Fibroblast of lung (primary cell): ENCODE measurements around the gene OR11A1. TPM values are rescaled to one million over a fixed set of nuclear protein-coding genes. Genes with fewer than 3 reads are reported as not detected.

Experiments used
- DNase-seq, 2 donors: peaks; one replicate each; pipeline versions ENCODE4 v3.0.0 to v3.0.0-alpha.2; 2010; ENCODE audit warnings: low read depth in 2 of 2
- H2AFZ ChIP-seq: 2 replicates; pipeline ENCODE4 v1.5.1; 2012; ENCODE audit warnings: low read length, control low read depth, inconsistent platforms
- H3K27ac ChIP-seq: 2 replicates; pipeline ENCODE4 v1.5.1; 2011; ENCODE audit warnings: low read length, control low read depth; ENCODE audit not compliant: insufficient read depth
- H3K27me3 ChIP-seq: 2 replicates; pipeline ENCODE4 v1.5.1; 2011; ENCODE audit warnings: mild to moderate bottlenecking, low read length; ENCODE audit not compliant: control insufficient read depth, insufficient read depth
- H3K36me3 ChIP-seq: 2 replicates; pipeline ENCODE4 v1.5.1; 2011; ENCODE audit warnings: low read length; ENCODE audit not compliant: control insufficient read depth, insufficient read depth
- H3K4me1 ChIP-seq: 2 replicates; pipeline ENCODE4 v1.5.1; 2011; ENCODE audit warnings: low read length; ENCODE audit not compliant: control insufficient read depth, insufficient read depth; ENCODE audit errors: extremely low read depth
- H3K4me2 ChIP-seq: 2 replicates; pipeline ENCODE4 v1.5.1; 2011; ENCODE audit warnings: low read length, control low read depth; ENCODE audit not compliant: insufficient read depth; ENCODE audit errors: extremely low read depth
- H3K4me3 ChIP-seq, 4 experiments: fragments of 200-600 bp in 1 of 4; sonication (generic) in 1 of 4; replicated peaks in 1 of 4; 2 replicates each; pipeline ENCODE4 v1.5.1; 2011 to 2016; ENCODE audit warnings: low read length in 4 of 4, low read depth in 3 of 4, mild to moderate bottlenecking in 3 of 4, control low read depth in 2 of 4, inconsistent platforms in 1 of 4, mixed read lengths in 1 of 4; ENCODE audit not compliant: insufficient read depth in 1 of 4; ENCODE audit errors: control extremely low read depth in 1 of 4
- H3K79me2 ChIP-seq: 2 replicates; pipeline ENCODE4 v1.5.1; 2012; ENCODE audit warnings: mild to moderate bottlenecking, low read length, inconsistent platforms; ENCODE audit not compliant: control insufficient read depth, insufficient read depth
- H3K9ac ChIP-seq: 2 replicates; pipeline ENCODE4 v1.5.1; 2011; ENCODE audit warnings: mild to moderate bottlenecking, low read length, control low read depth; ENCODE audit not compliant: insufficient read depth
- H3K9me3 ChIP-seq: 2 replicates; pipeline ENCODE4 v1.5.1; 2012; ENCODE audit warnings: low read depth, low read length; ENCODE audit not compliant: control insufficient read depth, insufficient read depth
- H4K20me1 ChIP-seq: 2 replicates; pipeline ENCODE4 v1.5.1; 2011; ENCODE audit warnings: low read length; ENCODE audit not compliant: control insufficient read depth, insufficient read depth; ENCODE audit errors: extremely low read depth
- EZH2 ChIP-seq: IDR thresholded peaks from 2 replicates; pipeline ENCODE4 v1.5.1; 2012; ENCODE audit warnings: low read length, control low read depth, mild to moderate bottlenecking; ENCODE audit errors: missing control alignments
- polyA plus RNA-seq, 2 donors: library from polyadenylated mRNA; depleted of rRNA in 1 of 2; stranded (reverse) in 1 of 2; unstranded in 1 of 2; fragments of >200 nt; gene quantifications; 2 replicates each; pipeline ENCODE4 v1.2.1, GENCODE V29; 2011 to 2012; ENCODE audit warnings: missing spikeins in 1 of 2
- total RNA-seq: library from RNA; depleted of rRNA; stranded (reverse); fragments of >200 nt; gene quantifications from 2 replicates; pipeline ENCODE4 v1.2.1, GENCODE V29; 2014
- TF ChIP-seq, protein P1 (sequence below), 2 donors: IDR thresholded peaks in 1 of 2; conservative IDR thresholded peaks in 1 of 2; 1 replicate in 1 of 2; 2 replicates in 1 of 2; pipeline ENCODE4 v1.5.1; 2011 to 2012; ENCODE audit warnings: low read length in 2 of 2, control low read depth in 1 of 2, inconsistent platforms in 1 of 2, low read depth in 1 of 2, mild to moderate bottlenecking in 1 of 2

Gene OR11A1
- total and polyA plus RNA-seq, 2 donors (not counting 1 experiment from before 2014, with no cell fraction given) = not detected

DNA sequence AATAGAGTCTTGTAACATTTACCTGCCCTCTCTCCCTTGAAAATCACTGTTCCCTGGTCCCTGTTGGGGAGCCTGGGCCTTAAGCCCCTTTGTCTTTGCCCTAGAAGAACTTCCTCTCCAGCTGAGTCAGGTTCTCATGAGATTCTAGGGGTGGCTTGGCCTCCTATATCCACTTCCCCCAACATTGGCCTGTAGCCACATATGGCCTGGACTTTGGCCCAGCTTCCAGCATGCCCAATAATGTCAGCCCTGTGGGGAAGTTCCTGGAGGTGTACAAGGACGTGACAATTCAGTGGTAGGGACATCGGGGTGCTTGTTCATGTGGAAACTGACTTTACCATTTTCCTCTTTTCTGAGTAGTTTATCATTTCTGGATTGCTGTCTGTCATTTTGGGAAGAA lies 48.1 kb upstream of the OR11A1 start:
- Histone ChIP-seq H3K79me2 (no peaks in the 10 kb centered on the region), H3K4me1 (no peaks in the 10 kb centered on the region), H4K20me1 (no peaks in the 10 kb centered on the region), H3K4me3 (no peak overlapping the region), H3K4me2 (no peak overlapping the region), H3K27ac (no peak overlapping the region), H3K36me3 (no peaks in the 10 kb centered on the region), H3K9ac (no peak overlapping the region), H3K9me3 (no peaks in the 10 kb centered on the region), H2AFZ (no peak overlapping the region), H3K27me3 (no peaks in the 10 kb centered on the region)
- DNase-seq = no peak
- no peak for TF ChIP-seq EZH2
- TF ChIP-seq, protein P1, sequence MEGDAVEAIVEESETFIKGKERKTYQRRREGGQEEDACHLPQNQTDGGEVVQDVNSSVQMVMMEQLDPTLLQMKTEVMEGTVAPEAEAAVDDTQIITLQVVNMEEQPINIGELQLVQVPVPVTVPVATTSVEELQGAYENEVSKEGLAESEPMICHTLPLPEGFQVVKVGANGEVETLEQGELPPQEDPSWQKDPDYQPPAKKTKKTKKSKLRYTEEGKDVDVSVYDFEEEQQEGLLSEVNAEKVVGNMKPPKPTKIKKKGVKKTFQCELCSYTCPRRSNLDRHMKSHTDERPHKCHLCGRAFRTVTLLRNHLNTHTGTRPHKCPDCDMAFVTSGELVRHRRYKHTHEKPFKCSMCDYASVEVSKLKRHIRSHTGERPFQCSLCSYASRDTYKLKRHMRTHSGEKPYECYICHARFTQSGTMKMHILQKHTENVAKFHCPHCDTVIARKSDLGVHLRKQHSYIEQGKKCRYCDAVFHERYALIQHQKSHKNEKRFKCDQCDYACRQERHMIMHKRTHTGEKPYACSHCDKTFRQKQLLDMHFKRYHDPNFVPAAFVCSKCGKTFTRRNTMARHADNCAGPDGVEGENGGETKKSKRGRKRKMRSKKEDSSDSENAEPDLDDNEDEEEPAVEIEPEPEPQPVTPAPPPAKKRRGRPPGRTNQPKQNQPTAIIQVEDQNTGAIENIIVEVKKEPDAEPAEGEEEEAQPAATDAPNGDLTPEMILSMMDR (conservative IDR thresholded peaks at IDR 0.05 in 1 of 2, IDR thresholded peaks at IDR 0.05 in 1 of 2; ENCODE audit: low read depth in 1 of 2, low read length in 2 of 2) = no peak

DNA sequence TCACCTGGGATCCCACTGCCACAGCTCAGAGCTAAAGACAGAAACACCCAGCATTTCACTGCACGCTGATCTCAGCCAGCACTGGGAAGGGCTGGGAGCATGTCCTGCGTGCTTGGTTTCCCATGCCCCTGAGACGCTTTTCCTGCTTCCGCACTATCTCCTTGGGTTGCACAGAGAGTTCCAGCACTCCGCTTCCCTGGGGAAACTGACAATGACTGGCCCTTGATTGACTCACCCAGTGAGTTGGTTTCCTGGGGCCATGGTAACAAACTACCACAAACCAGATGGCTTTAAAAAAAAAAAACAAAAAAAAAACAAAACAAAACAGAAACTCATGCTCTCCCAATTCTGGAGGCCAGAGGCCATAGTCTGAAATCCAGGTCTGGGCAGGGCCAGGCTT lies 45.7 kb upstream of the OR11A1 start:
- Histone ChIP-seq H3K27me3 (no peaks in the 10 kb centered on the region), H3K36me3 (no peaks in the 10 kb centered on the region), H3K9me3 (no peaks in the 10 kb centered on the region), H3K4me3 (no peak overlapping the region), H3K79me2 (no peaks in the 10 kb centered on the region), H3K4me1 (no peaks in the 10 kb centered on the region), H3K27ac (no peak overlapping the region), H3K9ac (no peak overlapping the region), H2AFZ (no peak overlapping the region), H4K20me1 (no peaks in the 10 kb centered on the region), H3K4me2 (no peak overlapping the region)
- DNase-seq = no peak
- TF ChIP-seq, protein P1 (conservative IDR thresholded peaks at IDR 0.05 in 1 of 2, IDR thresholded peaks at IDR 0.05 in 1 of 2; ENCODE audit: low read depth in 1 of 2, low read length in 2 of 2) = no peak
- no peak for TF ChIP-seq EZH2

DNA sequence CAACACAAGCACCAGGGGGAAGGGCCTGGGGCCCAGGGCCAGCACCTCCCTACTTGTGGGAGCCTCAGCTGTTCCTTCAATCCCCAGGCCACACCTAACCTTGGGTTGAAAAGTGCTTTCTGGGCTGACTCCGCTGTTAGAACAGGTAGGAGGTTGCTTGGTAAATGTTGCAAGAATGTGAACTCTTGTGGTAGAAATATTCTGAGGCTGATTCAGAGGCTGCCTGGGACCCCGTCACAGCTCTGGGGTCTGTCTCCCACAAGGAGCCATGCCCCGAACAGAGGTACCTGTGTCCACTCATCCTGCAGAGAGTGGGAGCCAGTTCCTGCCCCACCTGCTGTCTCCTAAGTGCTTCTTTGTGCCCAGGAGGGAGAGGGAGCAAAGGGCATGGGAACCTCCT lies 45.3 kb upstream of the OR11A1 start:
- Histone ChIP-seq H3K4me3 (no peak overlapping the region), H3K9ac (no peak overlapping the region), H3K27me3 (no peaks in the 10 kb centered on the region), H4K20me1 (no peaks in the 10 kb centered on the region), H3K9me3 (no peaks in the 10 kb centered on the region), H3K4me2 (no peak overlapping the region), H3K4me1 (no peaks in the 10 kb centered on the region), H2AFZ (no peak overlapping the region), H3K36me3 (no peaks in the 10 kb centered on the region), H3K27ac (no peak overlapping the region), H3K79me2 (no peaks in the 10 kb centered on the region)
- TF ChIP-seq, protein P1 (conservative IDR thresholded peaks at IDR 0.05 in 1 of 2, IDR thresholded peaks at IDR 0.05 in 1 of 2; ENCODE audit: low read depth in 1 of 2, low read length in 2 of 2) = no peak
- TF ChIP-seq EZH2 = no peak
- no peak for DNase-seq
